ENCODE data around the gene B4GALT7.

DNA sequence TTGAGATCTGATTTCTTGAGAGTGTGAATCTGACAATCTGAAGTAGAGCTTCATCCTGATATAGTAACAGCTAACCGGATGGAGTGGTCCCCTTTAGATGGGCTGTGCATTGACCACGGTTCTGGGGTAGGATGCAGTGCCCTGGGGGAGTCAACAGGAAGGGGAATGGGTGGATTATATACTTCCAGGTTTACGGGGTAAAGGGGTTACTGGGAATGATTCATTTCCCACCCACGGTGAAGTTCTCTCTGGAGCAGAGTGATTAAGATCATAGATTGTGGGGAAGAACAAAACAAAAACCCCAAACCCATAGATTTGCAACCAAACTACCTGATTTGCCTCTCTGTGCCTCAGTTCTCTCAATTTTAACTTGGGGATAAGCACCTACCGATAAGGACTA, 1.5 kb upstream of the B4GALT7 start:
- TF ChIP-seq, protein P1, sequence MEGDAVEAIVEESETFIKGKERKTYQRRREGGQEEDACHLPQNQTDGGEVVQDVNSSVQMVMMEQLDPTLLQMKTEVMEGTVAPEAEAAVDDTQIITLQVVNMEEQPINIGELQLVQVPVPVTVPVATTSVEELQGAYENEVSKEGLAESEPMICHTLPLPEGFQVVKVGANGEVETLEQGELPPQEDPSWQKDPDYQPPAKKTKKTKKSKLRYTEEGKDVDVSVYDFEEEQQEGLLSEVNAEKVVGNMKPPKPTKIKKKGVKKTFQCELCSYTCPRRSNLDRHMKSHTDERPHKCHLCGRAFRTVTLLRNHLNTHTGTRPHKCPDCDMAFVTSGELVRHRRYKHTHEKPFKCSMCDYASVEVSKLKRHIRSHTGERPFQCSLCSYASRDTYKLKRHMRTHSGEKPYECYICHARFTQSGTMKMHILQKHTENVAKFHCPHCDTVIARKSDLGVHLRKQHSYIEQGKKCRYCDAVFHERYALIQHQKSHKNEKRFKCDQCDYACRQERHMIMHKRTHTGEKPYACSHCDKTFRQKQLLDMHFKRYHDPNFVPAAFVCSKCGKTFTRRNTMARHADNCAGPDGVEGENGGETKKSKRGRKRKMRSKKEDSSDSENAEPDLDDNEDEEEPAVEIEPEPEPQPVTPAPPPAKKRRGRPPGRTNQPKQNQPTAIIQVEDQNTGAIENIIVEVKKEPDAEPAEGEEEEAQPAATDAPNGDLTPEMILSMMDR (IDR thresholded peaks at IDR 0.05): no peak
- no peak for TF ChIP-seq POLR2A (IDR thresholded peaks at IDR 0.05)
